GM12872 (cell line): ENCODE data around the gene OR9I1.

Experiments
- TF ChIP-seq, protein P1 (sequence below): IDR thresholded peaks from 3 replicates; pipeline ENCODE4 v1.5.1; 2011; ENCODE audit warnings: low read depth, mild to moderate bottlenecking, low read length, moderate library complexity; ENCODE audit not compliant: insufficient read depth

OR9I1 gene

DNA sequence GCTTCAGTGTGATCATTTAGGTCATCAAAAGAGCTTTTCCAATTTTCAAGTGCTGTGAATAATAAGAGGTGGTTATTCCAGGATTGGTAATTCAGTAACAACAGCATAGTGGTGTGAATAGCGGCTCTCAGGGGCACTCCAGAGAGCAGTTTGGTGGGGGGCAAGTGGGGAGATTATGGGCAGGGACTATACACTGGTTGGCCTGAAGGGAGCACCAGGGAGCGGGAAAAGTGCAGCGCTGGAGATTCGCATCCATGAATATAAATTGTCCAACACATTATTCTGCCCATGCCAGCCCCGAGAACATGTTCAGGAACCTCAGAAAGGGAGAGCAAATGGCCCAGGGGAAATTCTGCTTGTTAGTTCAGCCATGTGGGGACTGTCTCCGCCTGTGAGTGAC is 56.7 kb downstream of the OR9I1 start:
- TF ChIP-seq, protein P1, sequence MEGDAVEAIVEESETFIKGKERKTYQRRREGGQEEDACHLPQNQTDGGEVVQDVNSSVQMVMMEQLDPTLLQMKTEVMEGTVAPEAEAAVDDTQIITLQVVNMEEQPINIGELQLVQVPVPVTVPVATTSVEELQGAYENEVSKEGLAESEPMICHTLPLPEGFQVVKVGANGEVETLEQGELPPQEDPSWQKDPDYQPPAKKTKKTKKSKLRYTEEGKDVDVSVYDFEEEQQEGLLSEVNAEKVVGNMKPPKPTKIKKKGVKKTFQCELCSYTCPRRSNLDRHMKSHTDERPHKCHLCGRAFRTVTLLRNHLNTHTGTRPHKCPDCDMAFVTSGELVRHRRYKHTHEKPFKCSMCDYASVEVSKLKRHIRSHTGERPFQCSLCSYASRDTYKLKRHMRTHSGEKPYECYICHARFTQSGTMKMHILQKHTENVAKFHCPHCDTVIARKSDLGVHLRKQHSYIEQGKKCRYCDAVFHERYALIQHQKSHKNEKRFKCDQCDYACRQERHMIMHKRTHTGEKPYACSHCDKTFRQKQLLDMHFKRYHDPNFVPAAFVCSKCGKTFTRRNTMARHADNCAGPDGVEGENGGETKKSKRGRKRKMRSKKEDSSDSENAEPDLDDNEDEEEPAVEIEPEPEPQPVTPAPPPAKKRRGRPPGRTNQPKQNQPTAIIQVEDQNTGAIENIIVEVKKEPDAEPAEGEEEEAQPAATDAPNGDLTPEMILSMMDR: peak; percentile 21; the same call in 1 of the 3 replicates

DNA sequence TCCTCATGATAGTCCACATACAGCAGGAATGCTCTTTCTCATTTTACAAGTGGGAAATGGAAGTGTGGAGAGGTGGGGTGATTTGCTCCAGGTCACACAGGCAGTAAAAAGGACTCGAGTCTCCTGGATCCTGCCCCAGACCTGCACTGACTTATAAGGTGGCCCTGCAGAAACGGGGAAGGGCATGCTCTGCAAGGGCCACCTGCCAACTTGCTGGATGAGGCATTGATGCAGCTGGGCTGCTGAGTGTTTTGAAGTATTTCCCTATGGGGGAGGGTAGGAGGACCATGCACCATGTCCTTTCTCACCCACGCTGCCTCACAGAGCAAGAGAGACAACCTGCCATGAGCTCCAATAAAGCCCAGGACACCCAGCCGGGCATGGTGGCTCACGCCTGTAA is 57.6 kb downstream of the OR9I1 start:
- TF ChIP-seq, protein P1: no peak
